HG02852 (cell line): ENCODE results near the gene HOXA1.

Experiments
- ATAC-seq: cut with Tn5 transposase; IDR thresholded peaks from one replicate; pipeline ENCODE4 v1.9.1; 2021; ENCODE audit warnings: mild to moderate bottlenecking, moderate library complexity; ENCODE audit not compliant: unreplicated experiment

The HOXA1 gene

GRCh38 chr7:27132214-27132613, 36.4 kb upstream of the HOXA1 start:
- ATAC-seq = no peak

GRCh38 chr7:27131390-27131819, 35.6 kb upstream of the HOXA1 start:
- ATAC-seq = no peak

- no peak for ATAC-seq
Observed at GRCh38 chr7:27130540-27131389, 35.0 kb upstream of the HOXA1 start, which contains the start of gene HOXA4. HOXA4 (minus strand) TSS chr7:27130757; CDS start chr7:27130733, 24 bp downstream.

GRCh38 chr7:27129729-27130539, 34.1 kb upstream of the HOXA1 start:
- ATAC-seq = no peak

- ATAC-seq = no peak
Observed at GRCh38 chr7:27128776-27129728, 33.3 kb upstream of the HOXA1 start.

- no peak for ATAC-seq
Observed at GRCh38 chr7:27128034-27128433, 32.2 kb upstream of the HOXA1 start.

GRCh38 chr7:27126596-27127327, 31.0 kb upstream of the HOXA1 start:
- no peak for ATAC-seq

- no peak for ATAC-seq
Observed at GRCh38 chr7:27125986-27126394, 30.2 kb upstream of the HOXA1 start.

GRCh38 chr7:27124902-27125689, 29.3 kb upstream of the HOXA1 start:
- no peak for ATAC-seq

- ATAC-seq = no peak
Observed at GRCh38 chr7:27124096-27124901, 28.5 kb upstream of the HOXA1 start.

- no peak for ATAC-seq
Observed at GRCh38 chr7:27123477-27124053, 27.8 kb upstream of the HOXA1 start.

GRCh38 chr7:27123007-27123476, 27.2 kb upstream of the HOXA1 start:
- no peak for ATAC-seq

- no peak for ATAC-seq
Observed at GRCh38 chr7:27122077-27122910, 26.5 kb upstream of the HOXA1 start.

- no peak for ATAC-seq
Observed at GRCh38 chr7:27121684-27122076, 25.9 kb upstream of the HOXA1 start.

GRCh38 chr7:27119412-27119911, 23.7 kb upstream of the HOXA1 start:
- no peak for ATAC-seq

GRCh38 chr7:27118580-27118979, 22.8 kb upstream of the HOXA1 start:
- ATAC-seq = no peak
